Activated CD8-positive, alpha-beta T cell treated with anti-CD3 and anti-CD28 coated beads for 36 hours (primary cell): ENCODE data around the gene STIM2. TPM values are rescaled to one million over a fixed set of nuclear protein-coding genes. Genes with fewer than 3 reads are reported as not detected.
"Not testable (repeated sequence)": the region's sequence is repeated elsewhere in the genome, so short reads cannot be mapped to it uniquely, and the experiment has no call there.

Source experiments
- ATAC-seq: fragments of 200-7000 bp; cut with Tn5 transposase; one replicate; pipeline ENCODE4 v1.10.0; 2021; ENCODE audit warnings: mild to moderate bottlenecking, moderate library complexity
- CTCF ChIA-PET: fragments of 350-600 bp; sonication (Branson Sonifier 250); formaldehyde crosslinking; loops from one replicate; lab custom pipeline; 2021; ENCODE audit warnings: antibody characterized with exemption; lab: Charles Lee
- POLR2A ChIA-PET: fragments of 350-600 bp; sonication (Branson Sonifier 250); formaldehyde crosslinking; loops from one replicate; lab custom pipeline; 2021; ENCODE audit warnings: antibody characterized with exemption; lab: Charles Lee
- DNase-seq: peaks from one replicate; pipeline ENCODE4 v3.0.0-alpha.2; 2020
- H3K27ac Mint-ChIP-seq: one replicate; pipeline ENCODE4 v1.8.0; 2021; ENCODE audit warnings: mild to moderate bottlenecking, mixed read lengths
- H3K27me3 Mint-ChIP-seq: one replicate; pipeline ENCODE4 v1.8.0; 2021; ENCODE audit warnings: mixed read lengths
- H3K36me3 Mint-ChIP-seq: one replicate; pipeline ENCODE4 v1.8.0; 2021; ENCODE audit warnings: low read depth, mixed read lengths
- H3K4me1 Mint-ChIP-seq: one replicate; pipeline ENCODE4 v1.8.0; 2021; ENCODE audit warnings: low read depth, mixed read lengths
- H3K4me3 Mint-ChIP-seq: one replicate; pipeline ENCODE4 v1.8.0; 2021; ENCODE audit warnings: mild to moderate bottlenecking, moderate library complexity, mixed read lengths
- H3K9me3 Mint-ChIP-seq: one replicate; pipeline ENCODE4 v1.8.0; 2021; ENCODE audit warnings: mixed read lengths
- intact Hi-C: fragments of 100-400 bp; cut with micrococcal nuclease; formaldehyde crosslinking; loops from one replicate; pipeline ENCODE4 v1.10.0; 2022
- total RNA-seq, 2 experiments: library from RNA; stranded (reverse); gene quantifications; one replicate each; pipeline ENCODE4 v1.2.3, GENCODE V29; 2021
- TF ChIP-seq, protein P1 (sequence below): fragments of 200-600 bp; IDR thresholded peaks from one replicate; pipeline ENCODE4 v1.8.0; 2022; ENCODE audit warnings: antibody characterized with exemption, mild to moderate bottlenecking

STIM2 gene
- total RNA-seq, 2 experiments from 2014 or later, result 44.4 to 46.6 TPM

GRCh38 chr4:26893491-26893890, 32.9 kb downstream of the STIM2 start:
- peaks cover 10% of the 10 kb centered on the region for H3K9me3 Mint-ChIP-seq
- peak overlapping the region; percentile 77 for H3K27ac Mint-ChIP-seq
- H3K4me1 Mint-ChIP-seq, result peaks cover 62% of the 10 kb centered on the region
- no peak for DNase-seq
- H3K4me3 Mint-ChIP-seq, result no peak overlapping the region
- H3K36me3 Mint-ChIP-seq, result peaks cover 46% of the 10 kb centered on the region
- intact Hi-C loops, result no loop called here
- ChIA-PET CTCF (interaction anchor here (1.6 to 1.7 kb wide), 2 partner anchors 8 to 9 kb away, joined by 5 read pairs; no protein-coding TSS in a partner anchor), POLR2A (interaction anchor here (1.3 kb wide), 1 partner anchor 15 kb away, joined by 3 read pairs; no protein-coding TSS in a partner anchor)
- TF ChIP-seq, protein P1, sequence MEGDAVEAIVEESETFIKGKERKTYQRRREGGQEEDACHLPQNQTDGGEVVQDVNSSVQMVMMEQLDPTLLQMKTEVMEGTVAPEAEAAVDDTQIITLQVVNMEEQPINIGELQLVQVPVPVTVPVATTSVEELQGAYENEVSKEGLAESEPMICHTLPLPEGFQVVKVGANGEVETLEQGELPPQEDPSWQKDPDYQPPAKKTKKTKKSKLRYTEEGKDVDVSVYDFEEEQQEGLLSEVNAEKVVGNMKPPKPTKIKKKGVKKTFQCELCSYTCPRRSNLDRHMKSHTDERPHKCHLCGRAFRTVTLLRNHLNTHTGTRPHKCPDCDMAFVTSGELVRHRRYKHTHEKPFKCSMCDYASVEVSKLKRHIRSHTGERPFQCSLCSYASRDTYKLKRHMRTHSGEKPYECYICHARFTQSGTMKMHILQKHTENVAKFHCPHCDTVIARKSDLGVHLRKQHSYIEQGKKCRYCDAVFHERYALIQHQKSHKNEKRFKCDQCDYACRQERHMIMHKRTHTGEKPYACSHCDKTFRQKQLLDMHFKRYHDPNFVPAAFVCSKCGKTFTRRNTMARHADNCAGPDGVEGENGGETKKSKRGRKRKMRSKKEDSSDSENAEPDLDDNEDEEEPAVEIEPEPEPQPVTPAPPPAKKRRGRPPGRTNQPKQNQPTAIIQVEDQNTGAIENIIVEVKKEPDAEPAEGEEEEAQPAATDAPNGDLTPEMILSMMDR, result no peak
- ATAC-seq, result no peak
- no peaks in the 10 kb centered on the region for H3K27me3 Mint-ChIP-seq

GRCh38 chr4:26894881-26895280, 34.2 kb downstream of the STIM2 start:
- ATAC-seq, H3K4me3 Mint-ChIP-seq, H3K27me3 Mint-ChIP-seq, DNase-seq, intact Hi-C loops, H3K27ac Mint-ChIP-seq, POLR2A ChIA-PET: not testable (repeated sequence)
- peaks cover 60% of the 10 kb centered on the region for H3K4me1 Mint-ChIP-seq
- CTCF ChIA-PET, result interaction anchor here (1.2 kb wide), 1 partner anchor 13 kb away, joined by 3 read pairs; no protein-coding TSS in a partner anchor
- H3K9me3 Mint-ChIP-seq, result peaks cover 10% of the 10 kb centered on the region
- H3K36me3 Mint-ChIP-seq, result peaks cover 40% of the 10 kb centered on the region

GRCh38 chr4:26896636-26897035, 36.0 kb downstream of the STIM2 start:
- TF ChIP-seq, protein P1, result no peak
- no peak overlapping the region for H3K27ac Mint-ChIP-seq
- CTCF ChIA-PET, result no interaction called here

DNA sequence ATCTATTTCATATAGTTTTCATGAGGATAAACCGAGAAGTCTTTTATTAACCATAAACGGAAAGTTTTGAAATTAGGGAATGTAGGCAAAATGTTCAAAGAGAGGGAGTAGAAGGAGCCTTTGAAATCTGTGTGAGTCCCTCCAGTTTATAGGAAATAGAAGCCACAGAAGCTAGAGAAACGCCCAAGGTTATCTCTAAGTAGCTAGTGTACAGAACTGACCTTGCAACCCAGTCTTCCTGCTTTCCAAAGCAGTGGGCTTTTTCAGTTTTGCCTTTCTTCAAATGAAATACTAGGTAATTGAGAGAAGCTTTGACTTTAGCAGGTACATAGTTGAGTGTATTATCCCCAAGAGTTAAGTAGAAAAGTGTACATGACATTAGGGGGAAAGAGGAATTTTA, 39.4 kb downstream of the STIM2 start:
- Mint-ChIP-seq H3K9me3 (no peaks in the 10 kb centered on the region), H3K4me3 (no peak overlapping the region), H3K4me1 (peaks cover 68% of the 10 kb centered on the region), H3K27ac (no peak overlapping the region), H3K36me3 (peaks cover 23% of the 10 kb centered on the region), H3K27me3 (no peaks in the 10 kb centered on the region)
- TF ChIP-seq, protein P1, result no peak
- ChIA-PET POLR2A (interaction anchor here (0.8 to 1.9 kb wide), 2 partner anchors 10 to 39 kb away, joined by 3 to 5 read pairs; no protein-coding TSS in a partner anchor), CTCF (interaction anchor here (1.3 kb wide), 1 partner anchor 106 kb away, joined by 3 read pairs; no protein-coding TSS in a partner anchor)
- intact Hi-C loops, result no loop called here
- ATAC-seq (no peak), DNase-seq (no peak)

More at GRCh38 chr4:26896636-26897035, 36.0 kb downstream of the STIM2 start:
- Mint-ChIP-seq H3K4me1 (peaks cover 63% of the 10 kb centered on the region), H3K9me3 (peaks cover 6% of the 10 kb centered on the region), H3K36me3 (peaks cover 29% of the 10 kb centered on the region), H3K4me3 (no peak overlapping the region), H3K27me3 (no peaks in the 10 kb centered on the region)
- DNase-seq (no peak), ATAC-seq (no peak)
- intact Hi-C loops, result no loop called here
- POLR2A ChIA-PET, result no interaction called here

GRCh38 chr4:26900765-26901164, 40.1 kb downstream of the STIM2 start:
- TF ChIP-seq, protein P1, result no peak
- Mint-ChIP-seq H3K36me3 (peaks cover 19% of the 10 kb centered on the region), H3K9me3 (no peaks in the 10 kb centered on the region), H3K4me3 (no peak overlapping the region), H3K27ac (no peak overlapping the region), H3K4me1 (peaks cover 71% of the 10 kb centered on the region), H3K27me3 (no peaks in the 10 kb centered on the region)
- DNase-seq, result no peak
- ATAC-seq, result no peak
- intact Hi-C loops, result no loop called here
- POLR2A ChIA-PET, result interaction anchor here (0.5 to 1.9 kb wide), 3 partner anchors 11 to 792 kb away, joined by 3 to 5 read pairs (median 4); no protein-coding TSS in a partner anchor
- CTCF ChIA-PET, result no interaction called here
